HepG2 (cell line): ENCODE data around the gene CENPE.
A peak's percentile ranks its signal among the peaks of the same experiment; 100 is the strongest.

Experiments
- NFATC3 ChIP-seq: sonication (generic); formaldehyde crosslinking; IDR thresholded peaks from 2 replicates; pipeline ENCODE4 v1.5.1; 2020; ENCODE audit warnings: mild to moderate bottlenecking, missing genetic modification reagents
- ZNF510 ChIP-seq: sonication (generic); formaldehyde crosslinking; IDR thresholded peaks from 2 replicates; pipeline ENCODE4 v1.4.0; 2020; ENCODE audit warnings: low read depth, mild to moderate bottlenecking, missing genetic modification reagents
- TF ChIP-seq, protein P1 (sequence below): sonication (generic); formaldehyde crosslinking; IDR thresholded peaks from 2 replicates; pipeline ENCODE4 v1.5.0; 2020; ENCODE audit warnings: mild to moderate bottlenecking, missing genetic modification reagents, moderate library complexity

DNA sequence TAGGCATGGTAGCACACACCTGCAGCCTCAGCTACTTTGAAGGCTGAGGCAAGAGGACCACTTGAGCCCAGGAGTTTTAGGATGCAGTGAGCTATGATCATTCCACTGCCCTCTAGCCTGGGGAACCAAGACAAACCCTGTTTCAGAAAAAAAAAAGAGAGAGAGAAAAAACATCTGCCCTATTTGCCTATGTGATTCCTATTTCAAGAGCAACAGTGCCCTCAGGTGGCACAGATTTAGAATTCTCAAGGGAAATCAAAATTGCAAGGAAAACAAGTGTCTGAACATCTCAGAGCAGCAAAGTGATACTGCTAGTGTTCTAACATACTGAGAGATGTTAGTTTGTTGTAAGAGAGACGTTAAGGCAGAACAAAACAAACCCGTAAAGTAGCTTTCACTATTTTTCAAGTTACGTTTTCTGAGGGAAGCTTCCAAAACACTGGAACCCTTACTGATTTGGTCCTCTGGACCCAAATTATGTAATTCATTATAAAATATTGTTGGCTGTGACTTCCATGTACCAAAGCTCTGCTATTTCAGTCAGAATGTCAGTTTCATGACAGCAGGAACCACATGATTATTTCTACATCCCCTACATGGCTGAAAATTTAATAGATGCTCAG lies 106.4 kb downstream of the CENPE start:
- TF ChIP-seq, protein P1, sequence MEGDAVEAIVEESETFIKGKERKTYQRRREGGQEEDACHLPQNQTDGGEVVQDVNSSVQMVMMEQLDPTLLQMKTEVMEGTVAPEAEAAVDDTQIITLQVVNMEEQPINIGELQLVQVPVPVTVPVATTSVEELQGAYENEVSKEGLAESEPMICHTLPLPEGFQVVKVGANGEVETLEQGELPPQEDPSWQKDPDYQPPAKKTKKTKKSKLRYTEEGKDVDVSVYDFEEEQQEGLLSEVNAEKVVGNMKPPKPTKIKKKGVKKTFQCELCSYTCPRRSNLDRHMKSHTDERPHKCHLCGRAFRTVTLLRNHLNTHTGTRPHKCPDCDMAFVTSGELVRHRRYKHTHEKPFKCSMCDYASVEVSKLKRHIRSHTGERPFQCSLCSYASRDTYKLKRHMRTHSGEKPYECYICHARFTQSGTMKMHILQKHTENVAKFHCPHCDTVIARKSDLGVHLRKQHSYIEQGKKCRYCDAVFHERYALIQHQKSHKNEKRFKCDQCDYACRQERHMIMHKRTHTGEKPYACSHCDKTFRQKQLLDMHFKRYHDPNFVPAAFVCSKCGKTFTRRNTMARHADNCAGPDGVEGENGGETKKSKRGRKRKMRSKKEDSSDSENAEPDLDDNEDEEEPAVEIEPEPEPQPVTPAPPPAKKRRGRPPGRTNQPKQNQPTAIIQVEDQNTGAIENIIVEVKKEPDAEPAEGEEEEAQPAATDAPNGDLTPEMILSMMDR (CRISPR knock-in tag): peak; percentile 80
- TF ChIP-seq ZNF510 (CRISPR knock-in tag) (no peak), NFATC3 (no peak)
